ENCODE measurements around the gene MRPL3.
"Not testable (repeated sequence)": the region's sequence is repeated elsewhere in the genome, so short reads cannot be mapped to it uniquely, and the experiment has no call there.

The MRPL3 gene

GRCh38 chr3:131494706-131495105 lies 8.1 kb downstream of the MRPL3 start:
- no peak for DNase-seq (ENCODE audit: low read depth, low spot score)
- POLR2A ChIA-PET = no interaction called here
- TF ChIP-seq, protein P1, sequence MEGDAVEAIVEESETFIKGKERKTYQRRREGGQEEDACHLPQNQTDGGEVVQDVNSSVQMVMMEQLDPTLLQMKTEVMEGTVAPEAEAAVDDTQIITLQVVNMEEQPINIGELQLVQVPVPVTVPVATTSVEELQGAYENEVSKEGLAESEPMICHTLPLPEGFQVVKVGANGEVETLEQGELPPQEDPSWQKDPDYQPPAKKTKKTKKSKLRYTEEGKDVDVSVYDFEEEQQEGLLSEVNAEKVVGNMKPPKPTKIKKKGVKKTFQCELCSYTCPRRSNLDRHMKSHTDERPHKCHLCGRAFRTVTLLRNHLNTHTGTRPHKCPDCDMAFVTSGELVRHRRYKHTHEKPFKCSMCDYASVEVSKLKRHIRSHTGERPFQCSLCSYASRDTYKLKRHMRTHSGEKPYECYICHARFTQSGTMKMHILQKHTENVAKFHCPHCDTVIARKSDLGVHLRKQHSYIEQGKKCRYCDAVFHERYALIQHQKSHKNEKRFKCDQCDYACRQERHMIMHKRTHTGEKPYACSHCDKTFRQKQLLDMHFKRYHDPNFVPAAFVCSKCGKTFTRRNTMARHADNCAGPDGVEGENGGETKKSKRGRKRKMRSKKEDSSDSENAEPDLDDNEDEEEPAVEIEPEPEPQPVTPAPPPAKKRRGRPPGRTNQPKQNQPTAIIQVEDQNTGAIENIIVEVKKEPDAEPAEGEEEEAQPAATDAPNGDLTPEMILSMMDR (IDR thresholded peaks at IDR 0.05; ENCODE audit: insufficient read depth, low read length, missing control alignments) = no peak
- H3K4me3 ChIP-seq (ENCODE audit: low read depth, low read length) = no peak overlapping the region
- CTCF ChIA-PET = no interaction called here

GRCh38 chr3:131491775-131492174 lies 11.0 kb downstream of the MRPL3 start:
- no peak for DNase-seq (ENCODE audit: low read depth, low spot score)
- H3K4me3 ChIP-seq (ENCODE audit: low read depth, low read length) = no peak overlapping the region
- ChIA-PET POLR2A (interaction anchor here (0.7 kb wide), 1 partner anchor 10 kb away, joined by 3 read pairs; no protein-coding TSS in a partner anchor), CTCF (no interaction called here)
- TF ChIP-seq, protein P1 (IDR thresholded peaks at IDR 0.05; ENCODE audit: insufficient read depth, low read length, missing control alignments) = no peak

- CTCF ChIA-PET = no interaction called here
- POLR2A ChIA-PET = no interaction called here
- DNase-seq (ENCODE audit: low read depth, low spot score) = no peak
- H3K4me3 ChIP-seq (ENCODE audit: low read depth, low read length) = no peak overlapping the region
- TF ChIP-seq, protein P1 (IDR thresholded peaks at IDR 0.05; ENCODE audit: insufficient read depth, low read length, missing control alignments) = no peak
These were observed 11.7 kb downstream of the MRPL3 start for GRCh38 chr3:131491084-131491483.

GRCh38 chr3:131486545-131486944 lies 16.2 kb downstream of the MRPL3 start:
- POLR2A ChIA-PET; DNase-seq (ENCODE audit: low read depth, low spot score); H3K4me3 ChIP-seq (ENCODE audit: low read depth, low read length); CTCF ChIA-PET: not testable (repeated sequence)

GRCh38 chr3:131485119-131485518 lies 17.7 kb downstream of the MRPL3 start:
- POLR2A ChIA-PET = no interaction called here
- TF ChIP-seq, protein P1 (IDR thresholded peaks at IDR 0.05; ENCODE audit: insufficient read depth, low read length, missing control alignments) = no peak
- no peak overlapping the region for H3K4me3 ChIP-seq (ENCODE audit: low read depth, low read length)
- CTCF ChIA-PET = interaction anchor here (0.8 to 1.3 kb wide), 2 partner anchors 310 to 450 kb away, joined by 3 read pairs; no protein-coding TSS in a partner anchor
- DNase-seq (ENCODE audit: low read depth, low spot score) = no peak

DNA sequence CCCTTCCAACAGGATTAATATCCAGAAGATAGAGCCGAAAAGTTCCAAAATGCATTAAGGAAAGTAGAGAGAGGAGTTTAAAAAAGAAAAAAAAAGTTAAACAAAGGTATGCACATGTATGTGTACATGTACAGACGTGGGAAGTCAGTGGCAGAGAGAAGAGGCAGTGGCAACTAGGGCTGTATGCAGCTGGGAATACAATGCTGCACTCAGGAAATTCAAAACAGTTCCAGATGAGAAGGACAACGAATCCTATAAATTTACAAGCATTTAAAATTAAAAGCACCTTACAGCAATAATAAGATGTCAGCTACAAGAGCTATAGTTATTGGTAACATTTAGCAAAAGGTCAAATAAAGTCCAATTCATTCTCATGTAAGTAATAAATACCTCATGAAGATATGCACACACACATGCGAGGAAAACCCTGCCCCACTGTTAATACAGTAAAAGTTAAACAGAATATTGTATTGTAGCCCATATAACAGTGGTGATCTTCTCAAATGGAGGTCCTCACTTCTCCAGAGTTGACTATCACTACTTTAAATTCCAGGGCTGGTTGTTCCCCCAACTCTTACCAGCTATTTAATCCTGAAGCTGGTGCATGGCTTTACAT lies 18.2 kb downstream of the MRPL3 start:
- no peak overlapping the region for H3K4me3 ChIP-seq (ENCODE audit: low read depth, low read length)
- ChIA-PET POLR2A (no interaction called here), CTCF (interaction anchor here (0.8 to 1.3 kb wide), 2 partner anchors 311 to 450 kb away, joined by 3 read pairs; no protein-coding TSS in a partner anchor)
- DNase-seq (ENCODE audit: low read depth, low spot score) = no peak
- TF ChIP-seq, protein P1 (IDR thresholded peaks at IDR 0.05; ENCODE audit: insufficient read depth, low read length, missing control alignments) = no peak

GRCh38 chr3:131480116-131480515 lies 22.7 kb downstream of the MRPL3 start:
- H3K4me3 ChIP-seq (ENCODE audit: low read depth, low read length) = no peak overlapping the region
- ChIA-PET CTCF (interaction anchor here (2.8 kb wide), 1 partner anchor 447 kb away, joined by 8 read pairs; no protein-coding TSS in a partner anchor), POLR2A (no interaction called here)
- TF ChIP-seq, protein P1 (IDR thresholded peaks at IDR 0.05; ENCODE audit: insufficient read depth, low read length, missing control alignments) = no peak
- no peak for DNase-seq (ENCODE audit: low read depth, low spot score)
